Smooth muscle cell (in vitro differentiated cells): ENCODE measurements around the gene KRTAP10-1. TPM values are rescaled to one million over a fixed set of nuclear protein-coding genes. Genes with fewer than 3 reads are reported as not detected.
"Not testable (repeated sequence)": the region's sequence is repeated elsewhere in the genome, so short reads cannot be mapped to it uniquely, and the experiment has no call there.

ENCODE experiments used
- DNase-seq: peaks from one replicate; lab custom pipeline; 2025; ENCODE audit not compliant: unreplicated experiment; lab: John Stamatoyannopoulos, UW
- H2AFZ ChIP-seq: fragments of 200-600 bp; sonication (generic); 2 replicates; pipeline ENCODE4 v1.6.0; 2016; ENCODE audit warnings: antibody characterized with exemption, low read depth, mild to moderate bottlenecking
- H3F3A ChIP-seq: fragments of 200-600 bp; sonication (generic); 2 replicates; pipeline ENCODE4 v1.6.0; 2017; ENCODE audit warnings: antibody characterized with exemption, low read depth
- H3K27ac ChIP-seq: fragments of 200-600 bp; sonication (generic); 2 replicates; pipeline ENCODE4 v1.5.1; 2016; ENCODE audit warnings: low read depth, mild to moderate bottlenecking
- H3K27me3 ChIP-seq: fragments of 200-600 bp; sonication (generic); 2 replicates; pipeline ENCODE4 v1.6.1; 2016; ENCODE audit warnings: low read depth, mild to moderate bottlenecking
- H3K36me3 ChIP-seq: fragments of 200-600 bp; sonication (generic); 2 replicates; pipeline ENCODE4 v1.5.1; 2016; ENCODE audit warnings: low read depth
- H3K4me1 ChIP-seq: fragments of 200-600 bp; sonication (generic); 2 replicates; pipeline ENCODE4 v1.5.1; 2016; ENCODE audit warnings: low read depth
- H3K4me2 ChIP-seq: fragments of 200-600 bp; sonication (generic); 2 replicates; pipeline ENCODE4 v1.6.0; 2016; ENCODE audit warnings: mild to moderate bottlenecking
- H3K4me3 ChIP-seq: fragments of 200-600 bp; sonication (generic); 2 replicates; pipeline ENCODE4 v1.5.1; 2016; ENCODE audit warnings: mild to moderate bottlenecking
- H3K79me2 ChIP-seq: fragments of 200-600 bp; sonication (generic); 2 replicates; pipeline ENCODE4 v1.6.0; 2016; ENCODE audit warnings: low read depth, mild to moderate bottlenecking
- H3K9ac ChIP-seq: fragments of 200-600 bp; sonication (generic); 2 replicates; pipeline ENCODE4 v1.6.0; 2016; ENCODE audit warnings: low read depth
- H3K9me3 ChIP-seq: fragments of 200-600 bp; sonication (generic); replicated peaks from 2 replicates; pipeline ENCODE4 v1.5.1; 2016; ENCODE audit warnings: low read depth
- H4K20me1 ChIP-seq: fragments of 200-600 bp; sonication (generic); 2 replicates; pipeline ENCODE4 v1.6.0; 2016; ENCODE audit warnings: low read depth
- WGBS: methylation state at CpG from one replicate; pipeline ENCODE4 v1.1.7; 2016; ENCODE audit warnings: low lambda C conversion rate; 5-methylcytosine and 5-hydroxymethylcytosine counted together
- polyA plus RNA-seq: library from polyadenylated mRNA; unstranded; fragments of >200 nt; fragmentation: Nextera tagmentation; extraction: Ambion mirVana; gene quantifications from 2 replicates; pipeline ENCODE4 v1.2.1, GENCODE V29; 2016
- total RNA-seq: library from RNA; depleted of rRNA; stranded (reverse); fragments of >200 nt; gene quantifications from 2 replicates; pipeline ENCODE4 v1.2.3, GENCODE V29; 2014
- TF ChIP-seq, protein P1 (sequence below): fragments of 200-600 bp; sonication (generic); IDR thresholded peaks from 2 replicates; pipeline ENCODE4 v1.5.1; 2017; ENCODE audit warnings: borderline replicate concordance, mild to moderate bottlenecking, antibody characterized with exemption; ENCODE audit not compliant: insufficient read depth, poor library complexity, severe bottlenecking

Gene KRTAP10-1
- total and polyA plus RNA-seq, 2 experiments from 2014 or later, result not detected

DNA sequence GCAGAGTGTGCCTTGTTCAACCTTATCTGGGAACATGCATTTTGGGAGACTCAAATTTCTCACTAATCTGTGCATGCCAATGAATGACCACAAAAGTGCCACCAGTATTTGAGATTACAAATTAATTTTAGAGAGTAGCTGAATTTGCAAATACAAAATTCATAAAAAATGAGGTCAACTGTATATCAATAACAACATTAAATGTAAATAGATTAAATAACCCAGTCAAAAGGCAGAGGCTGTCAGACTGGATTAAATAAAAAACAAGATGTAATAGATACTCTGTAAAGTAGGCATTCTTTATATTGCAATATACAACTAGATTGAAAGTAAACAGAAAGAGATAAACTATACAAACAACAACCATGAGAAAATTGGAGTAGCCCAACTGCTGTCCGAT lies 24.1 kb upstream of the KRTAP10-1 start:
- Histone ChIP-seq H3F3A (no peaks in the 10 kb centered on the region), H3K27me3 (no peaks in the 10 kb centered on the region), H3K79me2 (no peaks in the 10 kb centered on the region), H3K36me3 (no peaks in the 10 kb centered on the region), H3K9ac (no peak overlapping the region), H2AFZ (no peak overlapping the region), H3K4me2 (no peak overlapping the region), H3K27ac (no peak overlapping the region), H3K9me3 (no peaks in the 10 kb centered on the region), H4K20me1 (no peaks in the 10 kb centered on the region), H3K4me3 (no peak overlapping the region), H3K4me1 (no peaks in the 10 kb centered on the region)
- TF ChIP-seq, protein P1, sequence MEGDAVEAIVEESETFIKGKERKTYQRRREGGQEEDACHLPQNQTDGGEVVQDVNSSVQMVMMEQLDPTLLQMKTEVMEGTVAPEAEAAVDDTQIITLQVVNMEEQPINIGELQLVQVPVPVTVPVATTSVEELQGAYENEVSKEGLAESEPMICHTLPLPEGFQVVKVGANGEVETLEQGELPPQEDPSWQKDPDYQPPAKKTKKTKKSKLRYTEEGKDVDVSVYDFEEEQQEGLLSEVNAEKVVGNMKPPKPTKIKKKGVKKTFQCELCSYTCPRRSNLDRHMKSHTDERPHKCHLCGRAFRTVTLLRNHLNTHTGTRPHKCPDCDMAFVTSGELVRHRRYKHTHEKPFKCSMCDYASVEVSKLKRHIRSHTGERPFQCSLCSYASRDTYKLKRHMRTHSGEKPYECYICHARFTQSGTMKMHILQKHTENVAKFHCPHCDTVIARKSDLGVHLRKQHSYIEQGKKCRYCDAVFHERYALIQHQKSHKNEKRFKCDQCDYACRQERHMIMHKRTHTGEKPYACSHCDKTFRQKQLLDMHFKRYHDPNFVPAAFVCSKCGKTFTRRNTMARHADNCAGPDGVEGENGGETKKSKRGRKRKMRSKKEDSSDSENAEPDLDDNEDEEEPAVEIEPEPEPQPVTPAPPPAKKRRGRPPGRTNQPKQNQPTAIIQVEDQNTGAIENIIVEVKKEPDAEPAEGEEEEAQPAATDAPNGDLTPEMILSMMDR, result no peak
- DNase-seq, result no peak
- 95% methylated on average over 1 of the region's 1 CpG for WGBS

DNA sequence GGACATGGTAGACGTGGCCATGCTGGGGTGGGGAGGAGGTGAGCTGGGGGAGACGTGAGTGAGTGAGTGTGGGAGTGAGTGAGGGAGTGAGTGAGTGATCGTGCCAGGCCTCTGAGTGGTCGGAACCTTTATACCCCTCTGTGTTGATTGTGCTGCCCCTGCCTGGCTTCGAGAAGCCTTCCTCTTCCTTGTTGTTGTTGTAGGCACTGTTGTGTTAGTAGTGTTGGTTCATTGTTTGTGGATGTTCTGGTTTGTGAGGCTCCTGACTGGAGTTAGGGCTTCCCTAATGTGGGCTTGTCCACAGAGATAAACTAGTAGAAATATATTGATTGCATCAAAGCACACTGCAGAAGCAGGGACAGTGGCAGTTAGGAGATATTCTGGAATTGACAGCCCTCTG lies 18.7 kb upstream of the KRTAP10-1 start, which contains the start of gene KRTAP10-3:
Gene KRTAP10-3, minus strand, starts transcription at position 101 of the 400 bp plus-strand sequence. Its CDS starts 80 bp downstream, at position 21.
- Histone ChIP-seq H3K27ac (no peak within 1 kb of the TSS), H3K4me1 (no peaks in the 10 kb centered on the region), H3K4me3 (no peak within 1 kb of the TSS), H3F3A (no peaks in the 10 kb centered on the region), H3K36me3 (no peaks in the 10 kb centered on the region), H3K9me3 (no peaks in the 10 kb centered on the region), H4K20me1 (no peaks in the 10 kb centered on the region), H3K9ac (no peak within 1 kb of the TSS), H3K79me2 (no peaks in the 10 kb centered on the region), H3K4me2 (no peak within 1 kb of the TSS), H3K27me3 (no peaks in the 10 kb centered on the region), H2AFZ (no peak within 1 kb of the TSS)
- TF ChIP-seq, protein P1, result no peak
- WGBS, result 77% methylated on average over 5 of the region's 5 CpGs
- DNase-seq, result no peak

- not testable (repeated sequence) for DNase-seq, H3K9me3 ChIP-seq, H3F3A ChIP-seq, H3K4me1 ChIP-seq, H3K4me2 ChIP-seq, H3K79me2 ChIP-seq, H3K9ac ChIP-seq, H3K27me3 ChIP-seq, H3K27ac ChIP-seq, H4K20me1 ChIP-seq, H3K36me3 ChIP-seq, H3K4me3 ChIP-seq, H2AFZ ChIP-seq
- 72% methylated on average over 10 of the region's 10 CpGs for WGBS
Measured at GRCh38 chr21:44558329-44558675, 18.3 kb upstream of the KRTAP10-1 start.

GRCh38 chr21:44557491-44558328 lies 17.7 kb upstream of the KRTAP10-1 start:
- Histone ChIP-seq H3K4me3 (no peak overlapping the region), H3F3A (no peaks in the 10 kb centered on the region), H3K27me3 (no peaks in the 10 kb centered on the region), H3K9ac (no peak overlapping the region), H3K4me1 (no peaks in the 10 kb centered on the region), H4K20me1 (no peaks in the 10 kb centered on the region), H3K9me3 (no peaks in the 10 kb centered on the region), H2AFZ (no peak overlapping the region), H3K27ac (no peak overlapping the region), H3K79me2 (no peaks in the 10 kb centered on the region), H3K4me2 (no peak overlapping the region), H3K36me3 (no peaks in the 10 kb centered on the region)
- WGBS, result 82% methylated on average over 28 of the region's 30 CpGs
- DNase-seq, result no peak
- TF ChIP-seq, protein P1, result no peak
